H1 (cell line): ENCODE results near the gene ERLIN1. TPM values are rescaled to one million over a fixed set of nuclear protein-coding genes. Genes with fewer than 3 reads are reported as not detected.

ENCODE experiments used
- CTCF ChIA-PET: fragments of 300-600 bp; sonication (Branson Sonifier 250); formaldehyde crosslinking; loops from one replicate; lab custom pipeline; 2021; ENCODE audit not compliant: partially characterized antibody; lab: Charles Lee
- POLR2A ChIA-PET: fragments of 300-600 bp; sonication (Branson Sonifier 250); formaldehyde crosslinking; loops from one replicate; lab custom pipeline; 2021; ENCODE audit warnings: inconsistent platforms; ENCODE audit not compliant: partially characterized antibody; lab: Charles Lee
- DNase-seq, 2 experiments: peaks; one replicate each; pipeline versions ENCODE4 v3.0.0 to v3.0.0-alpha.2; 2010 to 2022; ENCODE audit warnings: low spot score in 2 of 2, low read depth in 1 of 2, mixed read lengths in 1 of 2
- FAIRE-seq: peaks from 2 replicates; lab custom pipeline; 2011; peaks lifted over from hg19 to GRCh38; lab: Jason Lieb, UNC
- H2AFZ ChIP-seq: 2 replicates; pipeline ENCODE4 v1.8.1; 2012; ENCODE audit warnings: low read length, inconsistent platforms
- H2AK5ac ChIP-seq: 2 replicates; pipeline ENCODE4 v1.6.1; 2013; ENCODE audit warnings: low read depth, low read length
- H2BK120ac ChIP-seq: replicated peaks from 2 replicates; pipeline ENCODE3; 2013; ENCODE audit warnings: low read depth, low read length, inconsistent platforms
- H2BK12ac ChIP-seq: 2 replicates; pipeline ENCODE4 v1.6.1; 2013; ENCODE audit warnings: low read depth, low read length
- H2BK15ac ChIP-seq: 2 replicates; pipeline ENCODE4 v1.6.1; 2013; ENCODE audit warnings: low read length
- H2BK20ac ChIP-seq: 2 replicates; pipeline ENCODE4 v1.6.1; 2013; ENCODE audit warnings: low read length
- H2BK5ac ChIP-seq: 2 replicates; pipeline ENCODE4 v1.6.1; 2013; ENCODE audit warnings: low read depth, low read length
- H3K14ac ChIP-seq: 2 replicates; pipeline ENCODE4 v1.6.1; 2013; ENCODE audit warnings: inconsistent platforms; ENCODE audit not compliant: insufficient read length
- H3K18ac ChIP-seq: 2 replicates; pipeline ENCODE4 v1.6.1; 2013; ENCODE audit warnings: low read length; ENCODE audit errors: extremely low read depth
- H3K23ac ChIP-seq: 2 replicates; pipeline ENCODE4 v1.6.1; 2013; ENCODE audit warnings: inconsistent platforms; ENCODE audit not compliant: insufficient read length
- H3K23me2 ChIP-seq: 2 replicates; pipeline ENCODE4 v1.6.1; 2013; ENCODE audit warnings: low read depth, low read length
- H3K27ac ChIP-seq: 2 replicates; pipeline ENCODE4 v1.6.1; 2011; ENCODE audit warnings: low read depth, low read length, inconsistent platforms
- H3K27me3 ChIP-seq, 4 experiments: replicated peaks in 1 of 4; 1 replicate in 1 of 4; 2 replicates in 3 of 4; pipeline versions ENCODE4 v1.6.1 to v1.8.1; 2011 to 2013; ENCODE audit warnings: low read length in 3 of 4, mild to moderate bottlenecking in 3 of 4, inconsistent platforms in 2 of 4, mixed read lengths in 2 of 4, moderate library complexity in 1 of 4; ENCODE audit not compliant: control insufficient read depth in 3 of 4, insufficient read depth in 3 of 4; ENCODE audit errors: extremely low read depth in 1 of 4
- H3K36me3 ChIP-seq, 4 experiments: 2 replicates each; pipeline versions ENCODE4 v1.6.1 to v1.8.1; 2011 to 2013; ENCODE audit warnings: mild to moderate bottlenecking in 4 of 4, low read length in 3 of 4, moderate library complexity in 2 of 4, control low read depth in 1 of 4, inconsistent platforms in 1 of 4; ENCODE audit not compliant: insufficient read depth in 4 of 4, control insufficient read depth in 2 of 4
- H3K4ac ChIP-seq: replicated peaks from 2 replicates; pipeline ENCODE3; 2013; ENCODE audit warnings: low read length, low read depth, mixed read lengths, inconsistent platforms; ENCODE audit not compliant: insufficient read length
- H3K4me1 ChIP-seq, 4 experiments: replicated peaks in 1 of 4; 1 replicate in 1 of 4; 2 replicates in 3 of 4; pipeline versions ENCODE4 v1.6.1 to v1.8.1; 2011 to 2013; ENCODE audit warnings: low read length in 3 of 4, inconsistent platforms in 2 of 4, mixed read lengths in 1 of 4; ENCODE audit not compliant: insufficient read depth in 4 of 4, control insufficient read depth in 3 of 4
- H3K4me2 ChIP-seq, 2 experiments: 2 replicates each; pipeline versions ENCODE4 v1.6.1 to v1.8.1; 2011 to 2013; ENCODE audit warnings: low read depth in 2 of 2, low read length in 2 of 2, control low read depth in 1 of 2, inconsistent platforms in 1 of 2, mild to moderate bottlenecking in 1 of 2; ENCODE audit not compliant: insufficient read depth in 1 of 2
- H3K4me3 ChIP-seq, 4 experiments: fragments of 200-600, 300-600 bp in 1 of 4; sonication (generic), shearing (Covaris generic), sonication (Bioruptor Twin) in 1 of 4; 2 replicates each; pipeline versions ENCODE4 v1.5.1 to v1.8.1; 2011 to 2016; ENCODE audit warnings: low read length in 4 of 4, low read depth in 3 of 4, control low read depth in 2 of 4, inconsistent platforms in 2 of 4, mild to moderate bottlenecking in 2 of 4, mixed read lengths in 1 of 4, moderate library complexity in 1 of 4; ENCODE audit not compliant: insufficient read depth in 2 of 4; ENCODE audit errors: extremely low read depth in 1 of 4
- H3K56ac ChIP-seq: replicated peaks from 2 replicates; pipeline ENCODE3; 2013; ENCODE audit warnings: low read depth, mild to moderate bottlenecking, mixed read lengths, low read length, inconsistent platforms; ENCODE audit not compliant: insufficient read length
- H3K79me1 ChIP-seq: 2 replicates; pipeline ENCODE4 v1.6.1; 2013; ENCODE audit warnings: low read depth, low read length, control low read depth
- H3K79me2 ChIP-seq, 2 experiments: 2 replicates each; pipeline versions ENCODE4 v1.6.1 to v1.8.1; 2012 to 2013; ENCODE audit warnings: low read length in 2 of 2, mild to moderate bottlenecking in 2 of 2, inconsistent platforms in 1 of 2; ENCODE audit not compliant: insufficient read depth in 2 of 2, control insufficient read depth in 1 of 2
- H3K9ac ChIP-seq, 4 experiments: replicated peaks in 1 of 4; 1 replicate in 1 of 4; 2 replicates in 3 of 4; pipeline versions ENCODE4 v1.6.1 to v1.8.1; 2011 to 2013; ENCODE audit warnings: low read depth in 3 of 4, low read length in 3 of 4, control low read depth in 2 of 4, mild to moderate bottlenecking in 2 of 4, moderate library complexity in 2 of 4, inconsistent platforms in 1 of 4; ENCODE audit errors: extremely low read depth in 1 of 4
- H3K9me3 ChIP-seq, 2 experiments: 2 replicates each; pipeline versions ENCODE4 v1.6.1 to v1.8.1; 2012 to 2013; ENCODE audit warnings: mild to moderate bottlenecking in 2 of 2, moderate library complexity in 2 of 2, control low read depth in 1 of 2, inconsistent platforms in 1 of 2, low read depth in 1 of 2, low read length in 1 of 2, mixed read lengths in 1 of 2; ENCODE audit not compliant: insufficient read depth in 2 of 2
- H4K20me1 ChIP-seq, 2 experiments: replicated peaks in 1 of 2; 2 replicates each; pipeline versions ENCODE3 to v1.8.1; 2011 to 2013; ENCODE audit warnings: inconsistent platforms in 2 of 2, low read length in 2 of 2, mild to moderate bottlenecking in 1 of 2; ENCODE audit not compliant: insufficient read depth in 2 of 2, control insufficient read depth in 1 of 2
- H4K5ac ChIP-seq: 2 replicates; pipeline ENCODE4 v1.6.1; 2013; ENCODE audit warnings: low read length, low read depth, mixed read lengths, inconsistent platforms; ENCODE audit not compliant: insufficient read length
- H4K8ac ChIP-seq: 2 replicates; pipeline ENCODE4 v1.8.0; 2013; ENCODE audit warnings: mild to moderate bottlenecking, moderate library complexity, low read length, inconsistent platforms; ENCODE audit not compliant: insufficient read depth; ENCODE audit errors: extremely low read depth
- H4K91ac ChIP-seq: replicated peaks from 2 replicates; pipeline ENCODE3; 2013; ENCODE audit warnings: low read length, mixed read lengths, inconsistent platforms; ENCODE audit not compliant: insufficient read length
- BACH1 ChIP-seq: IDR thresholded peaks from 2 replicates; pipeline ENCODE4 v1.6.1; 2012; ENCODE audit warnings: low read length, improper control_type of control experiment
- CBX5 ChIP-seq: fragments of 300-800, 300-1000 bp; sonication (generic); IDR thresholded peaks from 2 replicates; pipeline ENCODE4 v1.7.1; 2016; ENCODE audit warnings: antibody characterized with exemption, low read length, low read depth
- FOSL1 ChIP-seq: IDR thresholded peaks from 2 replicates; pipeline ENCODE4 v1.6.1; 2011; ENCODE audit warnings: mild to moderate bottlenecking, low read depth, low read length, moderate library complexity; ENCODE audit not compliant: insufficient read depth
- HDAC2 ChIP-seq, 2 experiments: fragments of 300-600 bp in 1 of 2; sonication (generic) in 1 of 2; IDR thresholded peaks; 2 replicates each; pipeline ENCODE4 v1.6.1; 2011 to 2012; ENCODE audit warnings: low read depth in 2 of 2, low read length in 2 of 2, mild to moderate bottlenecking in 2 of 2, moderate library complexity in 2 of 2, borderline replicate concordance in 1 of 2, inconsistent platforms in 1 of 2
- JUN ChIP-seq: IDR thresholded peaks from 2 replicates; pipeline ENCODE4 v1.6.1; 2011; ENCODE audit warnings: low read depth, mild to moderate bottlenecking, improper control_type of control experiment, low read length
- KDM5A ChIP-seq: fragments of 200-600 bp; IDR thresholded peaks from 2 replicates; pipeline ENCODE4 v1.7.1; 2012; ENCODE audit warnings: mild to moderate bottlenecking, low read length, inconsistent platforms, mixed read lengths
- MAFK ChIP-seq: IDR thresholded peaks from 2 replicates; pipeline ENCODE4 v1.6.1; 2012; ENCODE audit warnings: low read depth, mild to moderate bottlenecking, improper control_type of control experiment, low read length
- NANOG ChIP-seq: IDR thresholded peaks from 2 replicates; pipeline ENCODE4 v1.6.1; 2011; ENCODE audit warnings: low read length, low read depth, mild to moderate bottlenecking, inconsistent platforms; ENCODE audit not compliant: insufficient read depth, poor library complexity, severe bottlenecking
- RFX5 ChIP-seq: IDR thresholded peaks from 2 replicates; pipeline ENCODE4 v1.6.1; 2011; ENCODE audit warnings: low read depth, low read length, improper control_type of control experiment, borderline replicate concordance
- RXRA ChIP-seq: IDR thresholded peaks from 2 replicates; pipeline ENCODE4 v1.6.1; 2011; ENCODE audit warnings: low read depth, mild to moderate bottlenecking, low read length, moderate library complexity; ENCODE audit not compliant: insufficient read depth
- SP2 ChIP-seq: IDR thresholded peaks from 2 replicates; pipeline ENCODE4 v1.6.1; 2012; ENCODE audit warnings: mild to moderate bottlenecking, low read length, inconsistent platforms
- SRF ChIP-seq: IDR thresholded peaks from 2 replicates; pipeline ENCODE4 v1.6.1; 2011; ENCODE audit warnings: mild to moderate bottlenecking, low read depth, low read length, moderate library complexity
- TAF1 ChIP-seq: IDR thresholded peaks from 2 replicates; pipeline ENCODE4 v1.6.1; 2011; ENCODE audit warnings: mild to moderate bottlenecking, low read depth, low read length
- TBP ChIP-seq: IDR thresholded peaks from 2 replicates; pipeline ENCODE4 v1.6.1; 2011; ENCODE audit warnings: low read depth, low read length, improper control_type of control experiment
- TCF12 ChIP-seq: IDR thresholded peaks from 2 replicates; pipeline ENCODE4 v1.6.1; 2011; ENCODE audit warnings: low read depth, mild to moderate bottlenecking, low read length
- WGBS, 2 experiments: shearing (Covaris generic) in 1 of 2; methylation state at CpG; one replicate each; pipeline versions ENCODE4 v1.1.6 to v1.1.7; 2013 to 2015; ENCODE audit warnings: low lambda C conversion rate in 2 of 2, mixed read lengths in 2 of 2, inconsistent platforms in 1 of 2, low coverage in 1 of 2, missing lambda C conversion rate in 1 of 2; ENCODE audit not compliant: insufficient replicate concordance in 2 of 2, insufficient coverage in 1 of 2, insufficient read length in 1 of 2; ENCODE audit errors: extremely low coverage in 1 of 2, missing lambda C conversion rate in 1 of 2; 5-methylcytosine and 5-hydroxymethylcytosine counted together
- polyA plus RNA-seq, 7 experiments: library from polyadenylated mRNA; depleted of rRNA in 3 of 7; stranded (reverse) in 5 of 7; unstranded in 2 of 7; fragments of >200 nt in 5 of 7; fragments of 200-250 nt in 2 of 7; gene quantifications; 1 replicate in 5 of 7; 2 replicates in 1 of 7; 4 replicates in 1 of 7; pipeline versions ENCODE4 v1.2.1 to v1.2.3, GENCODE V29; 2011 to 2013; ENCODE audit warnings: missing spikeins in 2 of 7, mixed read lengths in 2 of 7
- total RNA-seq: library from RNA; stranded (reverse); fragmentation: NEBNext Ultra II Directional; extraction: Animal tissue kit (Norgen Biotek cat#: 25700); gene quantifications from 2 replicates; pipeline ENCODE4 v1.2.1, GENCODE V29; 2021

Gene ERLIN1
- total and polyA plus RNA-seq, 2 of the 8 experiments (the other 6 are each of a cell fraction or from before 2014, with no cell fraction given) = 16.5 to 32.0 TPM

GRCh38 chr10:100130831-100131230, 55.0 kb downstream of the ERLIN1 start:
- no peaks in the 10 kb centered on the region for H3K4me1 ChIP-seq
- H4K8ac ChIP-seq = no peak overlapping the region
- no peaks in the 10 kb centered on the region; a peak in 1 of 8 replicates for H3K36me3 ChIP-seq
- no peak overlapping the region for H3K56ac ChIP-seq
- no peak overlapping the region for H2AK5ac ChIP-seq
- no peak overlapping the region for H3K27ac ChIP-seq
- H3K4me2 ChIP-seq = no peak overlapping the region
- no peak overlapping the region for H3K4me3 ChIP-seq
- no peak overlapping the region for H2BK20ac ChIP-seq
- FAIRE-seq (no peak), DNase-seq (no peak)
- H3K23ac ChIP-seq = no peak overlapping the region
- no peak overlapping the region for H2BK5ac ChIP-seq
- H3K18ac ChIP-seq = no peak overlapping the region
- ChIA-PET CTCF (interaction anchor here (1.0 to 1.2 kb wide), 2 partner anchors 10 to 285 kb away, joined by 3 to 4 read pairs; no protein-coding TSS in a partner anchor), POLR2A (no interaction called here)
- no peak overlapping the region for H2BK12ac ChIP-seq
- H3K4ac ChIP-seq = no peak overlapping the region
- no peak overlapping the region for H3K14ac ChIP-seq
- no peak overlapping the region for H3K9ac ChIP-seq
- H3K9me3 ChIP-seq = peaks cover 8 to 12% of the 10 kb centered on the region in 2 experiments
- 94% methylated on average over 7 of the region's 7 CpGs; no CpG with 5 or more reads in 1 of the 2 experiments for WGBS, 2 experiments
- no peak overlapping the region for H4K5ac ChIP-seq
- no peak overlapping the region for H2BK120ac ChIP-seq
- H3K79me2 ChIP-seq = no peaks in the 10 kb centered on the region
- no peaks in the 10 kb centered on the region for H3K27me3 ChIP-seq
- H2AFZ ChIP-seq = no peak overlapping the region
- H3K23me2 ChIP-seq = no peaks in the 10 kb centered on the region
- no peak overlapping the region for H2BK15ac ChIP-seq
- no peaks in the 10 kb centered on the region for H3K79me1 ChIP-seq
- no peaks in the 10 kb centered on the region for H4K20me1 ChIP-seq
- H4K91ac ChIP-seq = no peak overlapping the region
- TF ChIP-seq MAFK = no peak
- TF ChIP-seq NANOG = no peak
- TF ChIP-seq RFX5 = no peak
- no peak for TF ChIP-seq JUN
- no peak for TF ChIP-seq TBP
- TF ChIP-seq SRF = no peak
- no peak for TF ChIP-seq TAF1
- TF ChIP-seq RXRA = no peak
- TF ChIP-seq KDM5A = no peak
- TF ChIP-seq HDAC2 (IDR thresholded peaks at IDR 0.05; ENCODE audit: borderline replicate concordance in 1 of 2, low read depth in 2 of 2, low read length in 2 of 2) = no peak
- no peak for TF ChIP-seq TCF12
- no peak for TF ChIP-seq SP2
- no peak for TF ChIP-seq CBX5
- no peak for TF ChIP-seq BACH1
- TF ChIP-seq FOSL1 = no peak
